ENCODE measurements around the gene PRELP. TPM values are rescaled to one million over a fixed set of nuclear protein-coding genes. Genes with fewer than 3 reads are reported as not detected.
A peak's percentile ranks its signal among the peaks of the same experiment; 100 is the strongest.

Gene PRELP
- total and polyA plus RNA-seq, 7 experiments from 2014 or later: not detected

DNA sequence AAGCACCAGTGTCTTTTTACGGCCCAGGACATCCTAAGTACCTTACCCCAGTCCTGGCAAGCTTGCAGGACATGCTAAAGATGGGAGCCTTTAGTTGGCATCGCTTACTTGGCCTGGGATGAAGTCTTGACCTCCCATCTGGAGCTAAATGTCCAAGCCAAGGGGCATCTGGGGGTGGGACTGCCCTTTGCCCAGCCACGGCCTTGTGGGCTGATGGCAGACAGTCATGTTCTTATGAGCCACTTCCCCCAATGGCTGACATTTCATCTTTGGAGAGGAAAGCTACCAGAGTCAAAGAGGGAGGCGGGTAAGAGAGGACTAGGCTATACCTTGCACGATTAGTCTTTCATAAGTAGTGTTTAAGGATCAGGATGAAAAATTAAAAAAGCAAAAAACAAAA, 50.5 kb downstream of the PRELP start:
- Mint-ChIP-seq H3K36me3 (no peaks in the 10 kb centered on the region), H3K4me3 (no peak overlapping the region), H3K27ac (no peak overlapping the region), H3K27me3 (no peaks in the 10 kb centered on the region), H3K9me3 (no peaks in the 10 kb centered on the region), H3K4me1 (peaks cover 0 to 8% (median 5%) of the 10 kb centered on the region in 7 donors)
- DNase-seq: no peak
- ChIA-PET POLR2A (no interaction called here), CTCF (interaction anchor here (1.8 kb wide), 1 partner anchor 12 kb away, joined by 7 read pairs; no protein-coding TSS in a partner anchor)
- Histone ChIP-seq H3K36me3 (ENCODE audit: control insufficient read depth in 2 of 3, insufficient read depth in 3 of 3, low read length in 3 of 3) (no peaks in the 10 kb centered on the region), H3K9me3 (ENCODE audit: control insufficient read depth in 2 of 3, low read length in 3 of 3) (no peaks in the 10 kb centered on the region), H3K4me3 (ENCODE audit: low read length) (no peak overlapping the region), H3K27me3 (ENCODE audit: control insufficient read depth in 2 of 2, insufficient read depth in 2 of 2, low read length in 2 of 2) (no peaks in the 10 kb centered on the region), H3K4me1 (ENCODE audit: control insufficient read depth in 2 of 2, insufficient read depth in 2 of 2, low read length in 2 of 2) (no peaks in the 10 kb centered on the region), H3K27ac (ENCODE audit: low read depth, low read length) (no peak overlapping the region)
- no peak for ATAC-seq
- intact Hi-C loops (cut with micrococcal nuclease): no loop called here

DNA sequence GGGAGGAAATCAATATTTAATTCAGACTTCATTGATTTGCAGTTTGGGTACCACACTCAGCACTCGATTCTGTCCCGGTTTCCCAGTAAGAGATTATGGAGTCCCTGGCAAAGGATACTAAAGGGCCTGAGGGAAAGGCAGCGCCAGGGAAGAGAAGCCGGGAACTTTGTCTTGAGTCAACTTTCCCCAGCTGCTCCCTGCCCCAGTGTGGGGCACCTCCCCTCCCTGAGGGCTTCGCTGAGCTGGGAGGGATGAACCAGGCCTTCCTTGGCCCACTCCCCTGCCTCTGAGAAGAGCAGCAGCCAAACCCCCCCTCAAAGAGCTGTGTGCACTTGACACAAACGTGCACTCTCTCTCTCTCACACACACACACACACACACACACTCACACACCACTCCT, 51.0 kb downstream of the PRELP start:
- intact Hi-C loops (cut with micrococcal nuclease): no loop called here
- H3K36me3 Mint-ChIP-seq: no peaks in the 10 kb centered on the region
- POLR2A ChIA-PET: interaction anchor here (1.2 kb wide), 1 partner anchor 13 kb away, joined by 3 read pairs; no protein-coding TSS in a partner anchor

DNA sequence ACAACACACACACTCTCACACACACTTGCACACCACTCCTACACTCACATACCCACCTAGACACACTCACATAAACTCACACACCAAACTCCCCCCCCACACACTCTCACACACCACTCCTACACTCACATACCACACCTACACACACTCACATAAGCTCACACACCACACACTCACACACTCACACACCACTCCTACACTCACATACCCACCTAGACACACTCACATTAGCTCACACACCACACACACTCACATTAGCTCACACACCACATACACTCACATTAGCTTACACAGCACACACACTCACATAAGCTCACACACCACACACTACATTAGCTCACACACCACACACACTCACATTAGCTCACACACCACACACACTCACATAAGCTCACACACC, 51.4 kb downstream of the PRELP start:
- POLR2A ChIA-PET: interaction anchor here (1.2 kb wide), 1 partner anchor 14 kb away, joined by 3 read pairs; no protein-coding TSS in a partner anchor

More for the DNA sequence above, 51.0 kb downstream of the PRELP start:
- H3K9me3 ChIP-seq (ENCODE audit: control insufficient read depth in 2 of 3, low read length in 3 of 3): no peaks in the 10 kb centered on the region
- Mint-ChIP-seq H3K27me3 (no peaks in the 10 kb centered on the region), H3K4me3 (no peak overlapping the region), H3K9me3 (no peaks in the 10 kb centered on the region), H3K27ac (no peak overlapping the region), H3K4me1 (peaks cover 0 to 8% (median 5%) of the 10 kb centered on the region in 7 donors)
- H3K27me3 ChIP-seq (ENCODE audit: control insufficient read depth in 2 of 2, insufficient read depth in 2 of 2, low read length in 2 of 2): no peaks in the 10 kb centered on the region
- H3K27ac ChIP-seq (ENCODE audit: low read depth, low read length): no peak overlapping the region
- H3K4me1 ChIP-seq (ENCODE audit: control insufficient read depth in 2 of 2, insufficient read depth in 2 of 2, low read length in 2 of 2): no peaks in the 10 kb centered on the region
- no peak overlapping the region for H3K4me3 ChIP-seq (ENCODE audit: low read length)
- no peaks in the 10 kb centered on the region for H3K36me3 ChIP-seq (ENCODE audit: control insufficient read depth in 2 of 3, insufficient read depth in 3 of 3, low read length in 3 of 3)
- ATAC-seq (no peak), DNase-seq (no peak)
- CTCF ChIA-PET: interaction anchor here (0.6 to 1.1 kb wide), 2 partner anchors 22 to 99 kb away, joined by 3 to 4 read pairs; no protein-coding TSS in a partner anchor

DNA sequence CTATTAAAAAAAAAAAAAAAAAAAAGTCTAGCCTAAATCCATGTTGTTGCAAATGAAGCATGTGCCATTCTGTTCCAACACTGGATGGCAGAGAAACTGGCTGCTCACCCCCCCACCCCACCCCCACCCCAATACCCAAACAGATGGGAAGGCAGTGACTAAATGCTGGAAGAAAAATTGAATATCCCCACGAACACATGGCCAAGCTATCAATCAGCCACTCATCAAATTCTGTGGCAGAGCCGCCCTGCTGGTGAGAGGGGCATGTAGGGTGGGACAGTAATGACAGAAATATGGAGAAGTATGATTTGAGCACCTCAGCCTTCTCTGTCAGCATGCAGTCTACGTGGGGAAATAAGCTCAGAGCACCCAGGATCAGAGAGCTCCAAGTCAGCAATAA, 52.5 kb downstream of the PRELP start:
- no peaks in the 10 kb centered on the region for H3K9me3 ChIP-seq (ENCODE audit: control insufficient read depth in 2 of 3, low read length in 3 of 3)
- no peak overlapping the region for H3K4me3 ChIP-seq (ENCODE audit: low read length)
- no peak overlapping the region for H3K27ac ChIP-seq (ENCODE audit: low read depth, low read length)
- no peak for ATAC-seq
- peaks cover 0 to 8% (median 5%) of the 10 kb centered on the region in 7 donors for H3K4me1 Mint-ChIP-seq
- no peak overlapping the region for H3K27ac Mint-ChIP-seq
- no peaks in the 10 kb centered on the region for H3K4me1 ChIP-seq (ENCODE audit: control insufficient read depth in 2 of 2, insufficient read depth in 2 of 2, low read length in 2 of 2)
- H3K4me3 Mint-ChIP-seq: no peak overlapping the region
- no peaks in the 10 kb centered on the region for H3K36me3 Mint-ChIP-seq
- H3K9me3 Mint-ChIP-seq: no peaks in the 10 kb centered on the region
- no peaks in the 10 kb centered on the region for H3K36me3 ChIP-seq (ENCODE audit: control insufficient read depth in 2 of 3, insufficient read depth in 3 of 3, low read length in 3 of 3)
- POLR2A ChIA-PET: no interaction called here
- no peaks in the 10 kb centered on the region for H3K27me3 ChIP-seq (ENCODE audit: control insufficient read depth in 2 of 2, insufficient read depth in 2 of 2, low read length in 2 of 2)
- intact Hi-C loops (cut with micrococcal nuclease): no loop called here
- CTCF ChIA-PET: interaction anchor here (0.7 kb wide), 2 partner anchors 9 to 174 kb away, joined by 3 to 4 read pairs; no protein-coding TSS in a partner anchor
- DNase-seq: no peak
- no peaks in the 10 kb centered on the region for H3K27me3 Mint-ChIP-seq

More for the DNA sequence above, 51.4 kb downstream of the PRELP start:
- Histone ChIP-seq H3K27ac (ENCODE audit: low read depth, low read length) (no peak overlapping the region), H3K4me1 (ENCODE audit: control insufficient read depth in 2 of 2, insufficient read depth in 2 of 2, low read length in 2 of 2) (no peaks in the 10 kb centered on the region), H3K4me3 (ENCODE audit: low read length) (no peak overlapping the region), H3K36me3 (ENCODE audit: control insufficient read depth in 2 of 3, insufficient read depth in 3 of 3, low read length in 3 of 3) (no peaks in the 10 kb centered on the region), H3K27me3 (ENCODE audit: control insufficient read depth in 2 of 2, insufficient read depth in 2 of 2, low read length in 2 of 2) (no peaks in the 10 kb centered on the region), H3K9me3 (ENCODE audit: control insufficient read depth in 2 of 3, low read length in 3 of 3) (no peaks in the 10 kb centered on the region)
- no peaks in the 10 kb centered on the region for H3K36me3 Mint-ChIP-seq
- CTCF ChIA-PET: interaction anchor here (0.6 to 1.1 kb wide), 2 partner anchors 22 to 98 kb away, joined by 3 to 4 read pairs; no protein-coding TSS in a partner anchor
- H3K4me3 Mint-ChIP-seq: no peak overlapping the region
- ATAC-seq (no peak), DNase-seq (no peak)
- no peaks in the 10 kb centered on the region for H3K9me3 Mint-ChIP-seq
- H3K27me3 Mint-ChIP-seq: no peaks in the 10 kb centered on the region
- intact Hi-C loops (cut with micrococcal nuclease): no loop called here
- H3K27ac Mint-ChIP-seq: peak overlapping the region in 1 of 9 donors; percentile 38
- peaks cover 0 to 8% (median 5%) of the 10 kb centered on the region in 7 donors for H3K4me1 Mint-ChIP-seq

DNA sequence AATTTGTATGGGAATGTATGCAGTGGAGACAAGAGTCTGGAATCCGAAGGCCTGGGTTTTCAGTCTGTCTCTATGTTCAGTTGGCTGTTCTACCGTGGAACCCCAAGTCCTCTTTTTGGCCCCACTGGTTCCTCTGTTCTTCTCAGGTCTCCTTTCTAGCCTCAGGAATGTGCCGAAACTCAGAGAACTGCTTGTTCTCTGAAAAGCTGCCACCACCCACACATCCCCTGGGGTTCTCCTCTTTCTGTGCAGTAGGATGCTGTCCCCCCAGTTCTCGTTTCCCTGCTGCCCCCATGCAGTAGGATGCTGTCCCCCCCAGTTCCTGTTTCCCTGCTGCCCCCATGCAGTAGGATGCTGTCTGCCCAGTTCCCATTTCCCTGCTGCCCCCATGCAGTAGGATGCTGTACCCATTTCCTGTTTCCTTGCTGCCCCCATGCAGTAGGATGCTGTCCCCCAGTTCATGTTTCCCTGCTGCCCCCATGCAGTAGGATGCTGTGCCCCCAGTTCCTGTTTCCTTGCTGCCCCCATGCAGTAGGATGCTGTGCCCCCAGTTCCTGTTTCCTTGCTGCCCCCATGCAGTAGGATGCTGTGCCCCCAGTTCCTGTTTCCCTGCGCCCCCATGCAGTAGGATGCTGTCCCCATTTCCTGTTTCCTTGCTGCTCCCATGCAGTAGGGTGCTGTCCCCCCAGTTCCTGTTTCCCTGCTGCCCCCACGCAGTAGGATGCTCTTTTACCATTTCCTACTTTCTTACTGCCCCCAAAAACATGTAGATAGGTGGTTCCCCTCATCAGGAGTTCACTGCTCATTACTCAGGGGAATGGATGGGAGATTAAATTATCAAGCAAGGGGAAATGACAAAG, 53.6 kb downstream of the PRELP start:
- Histone ChIP-seq H3K27ac (ENCODE audit: low read depth, low read length) (no peak overlapping the region), H3K4me1 (ENCODE audit: control insufficient read depth in 2 of 2, insufficient read depth in 2 of 2, low read length in 2 of 2) (no peaks in the 10 kb centered on the region), H3K9me3 (ENCODE audit: control insufficient read depth in 2 of 3, low read length in 3 of 3) (no peaks in the 10 kb centered on the region), H3K4me3 (ENCODE audit: low read length) (no peak overlapping the region), H3K27me3 (ENCODE audit: control insufficient read depth in 2 of 2, insufficient read depth in 2 of 2, low read length in 2 of 2) (no peaks in the 10 kb centered on the region), H3K36me3 (ENCODE audit: control insufficient read depth in 2 of 3, insufficient read depth in 3 of 3, low read length in 3 of 3) (no peaks in the 10 kb centered on the region)
- H3K27ac Mint-ChIP-seq: peak overlapping the region in 3 of 9 donors; percentile 27 to 41 (median 37)
- ATAC-seq (no peak), DNase-seq (no peak)
- H3K27me3 Mint-ChIP-seq: no peaks in the 10 kb centered on the region
- ChIA-PET POLR2A (no interaction called here), CTCF (no interaction called here)
- no peaks in the 10 kb centered on the region for H3K9me3 Mint-ChIP-seq
- peak overlapping the region in 1 of 10 donors; percentile 38 for H3K4me3 Mint-ChIP-seq
- no peaks in the 10 kb centered on the region for H3K36me3 Mint-ChIP-seq
- H3K4me1 Mint-ChIP-seq: peaks cover 0 to 8% (median 5%) of the 10 kb centered on the region in 7 donors
- intact Hi-C loops (cut with micrococcal nuclease): no loop called here

DNA sequence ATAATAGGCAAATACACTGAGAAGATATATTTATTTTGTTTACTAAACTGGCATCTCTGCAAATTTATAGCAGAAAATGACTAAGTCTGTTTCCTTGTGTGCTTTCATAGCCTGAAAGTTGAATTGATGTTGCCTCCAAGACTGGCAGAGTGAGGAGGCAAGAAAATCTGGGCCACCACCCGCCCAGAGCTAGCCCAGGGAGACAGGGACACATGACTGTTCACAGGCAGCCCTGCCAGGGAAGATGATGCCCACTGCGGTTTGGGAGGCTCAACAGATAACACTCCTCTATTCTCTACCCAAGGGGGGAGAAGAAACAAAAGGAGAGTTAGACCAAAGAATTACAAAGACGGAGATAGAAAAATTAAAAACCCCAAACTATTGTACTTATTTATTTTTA, 55.5 kb downstream of the PRELP start:
- ChIA-PET POLR2A (no interaction called here), CTCF (no interaction called here)
- intact Hi-C loops (cut with micrococcal nuclease): no loop called here
- H3K9me3 Mint-ChIP-seq: no peaks in the 10 kb centered on the region
- H3K27ac ChIP-seq (ENCODE audit: low read depth, low read length): no peak overlapping the region
- H3K36me3 ChIP-seq (ENCODE audit: control insufficient read depth in 2 of 3, insufficient read depth in 3 of 3, low read length in 3 of 3): no peaks in the 10 kb centered on the region
- no peaks in the 10 kb centered on the region for H3K9me3 ChIP-seq (ENCODE audit: control insufficient read depth in 2 of 3, low read length in 3 of 3)
- no peak for DNase-seq
- no peak overlapping the region for H3K27ac Mint-ChIP-seq
- peaks cover 0 to 8% (median 5%) of the 10 kb centered on the region in 7 donors for H3K4me1 Mint-ChIP-seq
- ATAC-seq: no peak
- H3K4me1 ChIP-seq (ENCODE audit: control insufficient read depth in 2 of 2, insufficient read depth in 2 of 2, low read length in 2 of 2): no peaks in the 10 kb centered on the region
- H3K4me3 Mint-ChIP-seq: no peak overlapping the region
- H3K27me3 Mint-ChIP-seq: peaks cover 0 to 7% (median 0%) of the 10 kb centered on the region in 5 donors
- H3K4me3 ChIP-seq (ENCODE audit: low read length): no peak overlapping the region
- H3K36me3 Mint-ChIP-seq: no peaks in the 10 kb centered on the region
- H3K27me3 ChIP-seq (ENCODE audit: control insufficient read depth in 2 of 2, insufficient read depth in 2 of 2, low read length in 2 of 2): no peaks in the 10 kb centered on the region

Data from naive thymus-derived CD4-positive, alpha-beta T cell (primary cell).